Measurements from ENCODE around the gene PEX11A. TPM values are rescaled to one million over a fixed set of nuclear protein-coding genes. Genes with fewer than 3 reads are reported as not detected.

PEX11A gene
- total RNA-seq, 1 donor from 2014 or later, result 1.7 TPM

- intact Hi-C loops (cut with micrococcal nuclease), result no loop called here
Measured at GRCh38 chr15:89675606-89676005, 14.9 kb downstream of the PEX11A start.

- intact Hi-C loops (cut with micrococcal nuclease), result no loop called here
Measured at GRCh38 chr15:89674526-89674925, 16.0 kb downstream of the PEX11A start.

- intact Hi-C loops (cut with micrococcal nuclease), result no loop called here
Measured at GRCh38 chr15:89673165-89673512, 17.4 kb downstream of the PEX11A start.

- intact Hi-C loops (cut with micrococcal nuclease), result no loop called here
Measured at GRCh38 chr15:89672221-89673164, 18.1 kb downstream of the PEX11A start.

- intact Hi-C loops (cut with micrococcal nuclease), result no loop called here
Measured at GRCh38 chr15:89671687-89672086, 18.9 kb downstream of the PEX11A start.

GRCh38 chr15:89670971-89671560 lies 19.5 kb downstream of the PEX11A start:
- intact Hi-C loops (cut with micrococcal nuclease), result no loop called here

GRCh38 chr15:89669941-89670340 lies 20.6 kb downstream of the PEX11A start:
- intact Hi-C loops (cut with micrococcal nuclease), result no loop called here

GRCh38 chr15:89669309-89669865 lies 21.2 kb downstream of the PEX11A start:
- intact Hi-C loops (cut with micrococcal nuclease), result no loop called here

GRCh38 chr15:89668171-89668570 lies 22.4 kb downstream of the PEX11A start:
- intact Hi-C loops (cut with micrococcal nuclease), result no loop called here

- intact Hi-C loops (cut with micrococcal nuclease), result no loop called here
Measured at GRCh38 chr15:89667706-89667960, 22.9 kb downstream of the PEX11A start.

GRCh38 chr15:89666858-89667705 lies 23.5 kb downstream of the PEX11A start:
- intact Hi-C loops (cut with micrococcal nuclease), result no loop called here

- intact Hi-C loops (cut with micrococcal nuclease), result no loop called here
Measured at GRCh38 chr15:89666184-89666857, 24.2 kb downstream of the PEX11A start.

- intact Hi-C loops (cut with micrococcal nuclease), result no loop called here
Measured at GRCh38 chr15:89665449-89666181, 24.9 kb downstream of the PEX11A start.

- intact Hi-C loops (cut with micrococcal nuclease), result no loop called here
Measured at GRCh38 chr15:89664441-89665350, 25.9 kb downstream of the PEX11A start.

GRCh38 chr15:89662893-89663626 lies 27.5 kb downstream of the PEX11A start:
- intact Hi-C loops (cut with micrococcal nuclease), result no loop called here

- intact Hi-C loops (cut with micrococcal nuclease), result no loop called here
Measured at GRCh38 chr15:89660556-89660955, 30.0 kb downstream of the PEX11A start.

GRCh38 chr15:89659295-89659694 lies 31.3 kb downstream of the PEX11A start:
- intact Hi-C loops (cut with micrococcal nuclease), result no loop called here

- intact Hi-C loops (cut with micrococcal nuclease), result no loop called here
Measured at GRCh38 chr15:89657686-89658200, 32.8 kb downstream of the PEX11A start.

All from T-helper 1 cell treated with Interleukin-12 subunit alpha and Interleukin-12 subunit beta and Interleukin-4 antibody, amounts not matched to agents 30 ng/mL and 1 ng/mL, for 36 hours (primary cell).